ENCODE measurements around the gene UHRF1. TPM values are rescaled to one million over a fixed set of nuclear protein-coding genes. Genes with fewer than 3 reads are reported as not detected.

UHRF1 gene
- total and polyA plus RNA-seq, 2 of the 4 experiments (the other 2 are of a cell fraction), result 47.4 to 57.4 TPM

DNA sequence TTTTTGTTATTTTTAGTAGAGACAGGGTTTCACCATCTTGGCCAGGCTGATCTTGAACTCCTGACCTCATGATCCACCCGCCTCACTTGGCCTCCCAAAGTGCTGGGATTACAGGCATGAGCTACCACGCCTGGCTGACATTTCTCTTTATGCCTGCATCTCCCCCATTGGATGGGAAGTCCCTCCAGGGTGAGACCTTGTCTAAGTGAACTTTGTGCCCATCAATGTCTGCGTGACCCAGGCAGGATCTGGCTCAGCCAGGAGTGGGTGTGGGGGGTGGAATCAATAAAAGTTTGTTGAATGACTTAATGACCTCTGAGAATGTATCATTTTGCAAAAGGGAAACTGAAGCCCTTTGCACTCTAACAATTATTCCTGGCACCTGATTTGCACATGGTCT, 4.8 kb upstream of the UHRF1 start:
- H2AFZ ChIP-seq (replicated peaks; ENCODE audit: low read length, poor library complexity), result peak overlapping the region; percentile 4
- H3K27ac ChIP-seq (ENCODE audit: insufficient read depth, low read length), result no peak overlapping the region
- no peaks in the 10 kb centered on the region for H3K79me1 ChIP-seq (ENCODE audit: low read depth in 1 of 2, low read length in 2 of 2)
- TF ChIP-seq SMC3 (IDR thresholded peaks at IDR 0.05; ENCODE audit: low read depth, low read length) (no peak), MAFK (IDR thresholded peaks at IDR 0.05; ENCODE audit: low read depth, low read length) (no peak), BHLHE40 (IDR thresholded peaks at IDR 0.05; ENCODE audit: low read depth, low read length) (no peak), CHD1 (IDR thresholded peaks at IDR 0.05; ENCODE audit: low read depth, low read length) (no peak), POLR2A (IDR thresholded peaks at IDR 0.05; ENCODE audit: low read depth, low read length) (no peak), RFX5 (IDR thresholded peaks at IDR 0.05; ENCODE audit: low read depth, low read length) (no peak)
- TF ChIP-seq, protein P1, sequence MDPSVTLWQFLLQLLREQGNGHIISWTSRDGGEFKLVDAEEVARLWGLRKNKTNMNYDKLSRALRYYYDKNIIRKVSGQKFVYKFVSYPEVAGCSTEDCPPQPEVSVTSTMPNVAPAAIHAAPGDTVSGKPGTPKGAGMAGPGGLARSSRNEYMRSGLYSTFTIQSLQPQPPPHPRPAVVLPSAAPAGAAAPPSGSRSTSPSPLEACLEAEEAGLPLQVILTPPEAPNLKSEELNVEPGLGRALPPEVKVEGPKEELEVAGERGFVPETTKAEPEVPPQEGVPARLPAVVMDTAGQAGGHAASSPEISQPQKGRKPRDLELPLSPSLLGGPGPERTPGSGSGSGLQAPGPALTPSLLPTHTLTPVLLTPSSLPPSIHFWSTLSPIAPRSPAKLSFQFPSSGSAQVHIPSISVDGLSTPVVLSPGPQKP (IDR thresholded peaks at IDR 0.05; ENCODE audit: borderline replicate concordance, low read depth, low read length), result no peak
- H2AK9ac ChIP-seq (replicated peaks; ENCODE audit: low read depth, low read length, poor library complexity), result no peak overlapping the region
- intact Hi-C loops (cut with micrococcal nuclease), result no loop called here
- H4K20me1 ChIP-seq (ENCODE audit: insufficient read depth, low read length), result no peaks in the 10 kb centered on the region
- no peak overlapping the region for H4K91ac ChIP-seq (ENCODE audit: insufficient read depth, low read depth, low read length)
- H4K8ac ChIP-seq (ENCODE audit: low read depth in 2 of 2, low read length in 2 of 2), result no peak overlapping the region
- H2BK5ac ChIP-seq (ENCODE audit: low read depth, low read length, poor library complexity, severe bottlenecking), result no peak overlapping the region
- DNase-seq, result no peak
- H2BK120ac ChIP-seq (ENCODE audit: low read depth, low read length), result no peak overlapping the region
- H2BK20ac ChIP-seq (ENCODE audit: low read depth, low read length), result no peak overlapping the region
- H3K9me3 ChIP-seq (ENCODE audit: control insufficient read depth, insufficient read depth, low read length), result no peaks in the 10 kb centered on the region
- CTCF ChIA-PET, result no interaction called here
- H3K9me1 ChIP-seq (ENCODE audit: insufficient read depth, low read length), result no peaks in the 10 kb centered on the region
- H3K18ac ChIP-seq (ENCODE audit: low read depth, low read length), result no peak overlapping the region
- no peak overlapping the region for H3K4me2 ChIP-seq (ENCODE audit: low read depth, low read length)
- no peaks in the 10 kb centered on the region for H3K36me3 ChIP-seq (ENCODE audit: control insufficient read depth, insufficient read depth, low read length)
- no peak overlapping the region for H3K14ac ChIP-seq (replicated peaks; ENCODE audit: low read depth, low read length)
- dilution Hi-C loops (cut with HindIII; ENCODE audit: low sequenced_read_pairs, unreplicated experiment), result no loop called here
- H3K4me1 ChIP-seq (ENCODE audit: control insufficient read depth, insufficient read depth, low read length), result no peaks in the 10 kb centered on the region
- H3K4me3 ChIP-seq (ENCODE audit: insufficient read depth, low read depth, low read length), result no peak overlapping the region
- no peak for ATAC-seq (ENCODE audit: low read depth)
- POLR2A ChIA-PET (ENCODE audit: unreplicated experiment), result no interaction called here
- no peak overlapping the region for H3K56ac ChIP-seq (ENCODE audit: extremely low read depth, insufficient read depth, low read length)
- no peak overlapping the region for H3K4ac ChIP-seq (ENCODE audit: low read depth, low read length)
- H4K5ac ChIP-seq (ENCODE audit: low read depth, low read length), result no peak overlapping the region
- no TSS peak for BruUV-seq (replicated peaks)
- no peak overlapping the region for H3K9ac ChIP-seq (ENCODE audit: low read depth, low read length)
- H2BK15ac ChIP-seq (ENCODE audit: low read depth, low read length), result no peak overlapping the region
- in situ Hi-C loops (cut with MboI; ENCODE audit: low sequenced_read_pairs), result no loop called here
- WGBS, 2 experiments (ENCODE audit: extremely low coverage in 2 of 2, insufficient read length in 1 of 2), result 80% methylated on average over 1 of the region's 3 CpGs; no CpG with 5 or more reads in 1 of the 2 experiments
- H3K27me3 ChIP-seq (ENCODE audit: control insufficient read depth, insufficient read depth, low read length), result no peaks in the 10 kb centered on the region
- H2AK5ac ChIP-seq (ENCODE audit: low read depth, low read length), result no peak overlapping the region
- no peak overlapping the region for H3K23ac ChIP-seq (ENCODE audit: low read depth, low read length)
